OCI-LY7 (cell line): ENCODE measurements around the gene CTNNAL1.

Source experiments
- EZH2phosphoT487 ChIP-seq: fragments of 200-600 bp; sonication (generic); IDR thresholded peaks from 2 replicates; pipeline ENCODE4 v1.6.1; 2018; ENCODE audit warnings: low read depth, borderline replicate concordance, mild to moderate bottlenecking, mixed run types, antibody characterized with exemption, low read length, moderate library complexity, mixed read lengths
- TF ChIP-seq, protein P1 (sequence below): fragments of 200-600 bp; sonication (generic); conservative IDR thresholded peaks from 2 replicates; pipeline ENCODE4 v1.5.1; 2014; ENCODE audit warnings: mild to moderate bottlenecking, antibody characterized with exemption, low read length, moderate library complexity, mixed read lengths

DNA sequence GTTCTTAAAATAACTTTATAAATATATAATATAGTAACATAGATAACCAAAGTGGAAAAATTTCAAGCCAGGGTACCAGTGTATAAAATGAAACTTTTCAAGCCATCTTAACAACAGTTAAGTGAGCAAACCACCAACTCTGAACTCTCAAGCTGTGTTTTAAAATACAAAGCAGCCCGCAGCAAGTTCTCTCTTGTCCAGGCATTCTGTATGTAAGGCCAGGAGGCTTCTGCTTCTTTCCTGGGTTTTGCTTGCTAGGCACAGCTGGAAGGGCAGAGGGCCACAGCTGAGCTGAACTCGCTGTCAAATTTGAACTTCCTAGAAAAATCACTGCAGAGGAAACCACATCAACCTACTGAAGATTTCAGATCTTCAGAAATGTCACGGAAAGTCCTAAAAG lies 6.8 kb upstream of the CTNNAL1 start:
- TF ChIP-seq, protein P1, sequence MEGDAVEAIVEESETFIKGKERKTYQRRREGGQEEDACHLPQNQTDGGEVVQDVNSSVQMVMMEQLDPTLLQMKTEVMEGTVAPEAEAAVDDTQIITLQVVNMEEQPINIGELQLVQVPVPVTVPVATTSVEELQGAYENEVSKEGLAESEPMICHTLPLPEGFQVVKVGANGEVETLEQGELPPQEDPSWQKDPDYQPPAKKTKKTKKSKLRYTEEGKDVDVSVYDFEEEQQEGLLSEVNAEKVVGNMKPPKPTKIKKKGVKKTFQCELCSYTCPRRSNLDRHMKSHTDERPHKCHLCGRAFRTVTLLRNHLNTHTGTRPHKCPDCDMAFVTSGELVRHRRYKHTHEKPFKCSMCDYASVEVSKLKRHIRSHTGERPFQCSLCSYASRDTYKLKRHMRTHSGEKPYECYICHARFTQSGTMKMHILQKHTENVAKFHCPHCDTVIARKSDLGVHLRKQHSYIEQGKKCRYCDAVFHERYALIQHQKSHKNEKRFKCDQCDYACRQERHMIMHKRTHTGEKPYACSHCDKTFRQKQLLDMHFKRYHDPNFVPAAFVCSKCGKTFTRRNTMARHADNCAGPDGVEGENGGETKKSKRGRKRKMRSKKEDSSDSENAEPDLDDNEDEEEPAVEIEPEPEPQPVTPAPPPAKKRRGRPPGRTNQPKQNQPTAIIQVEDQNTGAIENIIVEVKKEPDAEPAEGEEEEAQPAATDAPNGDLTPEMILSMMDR: no peak
- no peak for TF ChIP-seq EZH2phosphoT487
